Mammary epithelial cell (primary cell): ENCODE results near the gene CNIH3.

Source experiments
- EZH2 ChIP-seq: IDR thresholded peaks from 2 replicates; pipeline ENCODE4 v1.6.1; 2012; ENCODE audit warnings: low read length, inconsistent platforms, borderline replicate concordance
- TF ChIP-seq, protein P1 (sequence below), 2 donors: IDR thresholded peaks in 1 of 2; conservative IDR thresholded peaks in 1 of 2; 2 replicates each; pipeline ENCODE4 v1.5.1; 2011 to 2012; ENCODE audit warnings: inconsistent platforms in 2 of 2, low read length in 2 of 2, mild to moderate bottlenecking in 2 of 2, control low read depth in 1 of 2, low read depth in 1 of 2; ENCODE audit not compliant: insufficient read depth in 1 of 2; ENCODE audit errors: extremely low read depth in 1 of 2

DNA sequence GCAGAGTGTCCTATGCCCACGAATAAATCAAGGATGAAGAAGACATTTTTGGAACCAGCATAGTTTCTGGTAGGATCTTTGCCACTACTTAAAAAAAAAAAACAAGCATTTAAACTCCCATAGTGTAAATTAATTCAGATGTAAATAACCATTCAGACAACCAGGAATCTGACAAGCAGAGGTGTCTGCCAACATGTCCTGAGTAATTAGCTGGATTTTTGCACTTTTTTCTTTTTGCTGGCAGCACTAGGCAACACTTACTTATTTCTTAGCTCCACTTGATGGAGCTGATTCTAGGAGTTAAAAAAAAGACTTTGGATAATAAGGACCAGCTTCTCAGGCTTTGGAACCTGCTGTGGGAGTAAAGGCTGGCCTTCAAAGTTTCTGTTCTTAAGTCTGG lies 27.6 kb upstream of the CNIH3 start:
- TF ChIP-seq, protein P1, sequence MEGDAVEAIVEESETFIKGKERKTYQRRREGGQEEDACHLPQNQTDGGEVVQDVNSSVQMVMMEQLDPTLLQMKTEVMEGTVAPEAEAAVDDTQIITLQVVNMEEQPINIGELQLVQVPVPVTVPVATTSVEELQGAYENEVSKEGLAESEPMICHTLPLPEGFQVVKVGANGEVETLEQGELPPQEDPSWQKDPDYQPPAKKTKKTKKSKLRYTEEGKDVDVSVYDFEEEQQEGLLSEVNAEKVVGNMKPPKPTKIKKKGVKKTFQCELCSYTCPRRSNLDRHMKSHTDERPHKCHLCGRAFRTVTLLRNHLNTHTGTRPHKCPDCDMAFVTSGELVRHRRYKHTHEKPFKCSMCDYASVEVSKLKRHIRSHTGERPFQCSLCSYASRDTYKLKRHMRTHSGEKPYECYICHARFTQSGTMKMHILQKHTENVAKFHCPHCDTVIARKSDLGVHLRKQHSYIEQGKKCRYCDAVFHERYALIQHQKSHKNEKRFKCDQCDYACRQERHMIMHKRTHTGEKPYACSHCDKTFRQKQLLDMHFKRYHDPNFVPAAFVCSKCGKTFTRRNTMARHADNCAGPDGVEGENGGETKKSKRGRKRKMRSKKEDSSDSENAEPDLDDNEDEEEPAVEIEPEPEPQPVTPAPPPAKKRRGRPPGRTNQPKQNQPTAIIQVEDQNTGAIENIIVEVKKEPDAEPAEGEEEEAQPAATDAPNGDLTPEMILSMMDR (conservative IDR thresholded peaks at IDR 0.05 in 1 of 2, IDR thresholded peaks at IDR 0.05 in 1 of 2; ENCODE audit: extremely low read depth in 1 of 2, insufficient read depth in 1 of 2, low read depth in 1 of 2, low read length in 2 of 2) = no peak
- no peak for TF ChIP-seq EZH2
